Suppressor macrophage treated with lipopolysaccharide for 4 hours (primary cell): ENCODE data around the gene VPS26B.
A peak's percentile ranks its signal among the peaks of the same experiment; 100 is the strongest.
"Not testable (repeated sequence)": the region's sequence is repeated elsewhere in the genome, so short reads cannot be mapped to it uniquely, and the experiment has no call there.

ENCODE experiments used
- DNase-seq: peaks from one replicate; pipeline ENCODE4 v3.0.0-alpha.2; 2020

The VPS26B gene

DNA sequence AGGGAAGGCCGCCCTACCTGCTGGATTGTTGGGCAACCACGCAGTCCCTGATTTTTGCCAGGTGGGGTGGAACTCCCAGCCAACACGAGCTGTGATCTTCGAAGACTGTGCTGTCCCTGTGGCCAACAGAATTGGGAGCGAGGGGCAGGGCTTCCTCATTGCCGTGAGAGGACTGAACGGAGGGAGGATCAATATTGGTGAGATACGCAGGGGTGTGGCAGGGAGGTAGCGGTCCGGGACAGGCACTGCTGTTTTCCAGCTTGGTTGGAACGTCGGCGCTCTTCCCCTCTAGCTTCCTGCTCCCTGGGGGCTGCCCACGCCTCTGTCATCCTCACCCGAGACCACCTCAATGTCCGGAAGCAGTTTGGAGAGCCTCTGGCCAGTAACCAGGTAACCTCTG lies 36.5 kb downstream of the VPS26B start:
- DNase-seq, result no peak

- no peak for DNase-seq
These were observed 37.4 kb downstream of the VPS26B start for GRCh38 chr11:134261626-134262488.

DNA sequence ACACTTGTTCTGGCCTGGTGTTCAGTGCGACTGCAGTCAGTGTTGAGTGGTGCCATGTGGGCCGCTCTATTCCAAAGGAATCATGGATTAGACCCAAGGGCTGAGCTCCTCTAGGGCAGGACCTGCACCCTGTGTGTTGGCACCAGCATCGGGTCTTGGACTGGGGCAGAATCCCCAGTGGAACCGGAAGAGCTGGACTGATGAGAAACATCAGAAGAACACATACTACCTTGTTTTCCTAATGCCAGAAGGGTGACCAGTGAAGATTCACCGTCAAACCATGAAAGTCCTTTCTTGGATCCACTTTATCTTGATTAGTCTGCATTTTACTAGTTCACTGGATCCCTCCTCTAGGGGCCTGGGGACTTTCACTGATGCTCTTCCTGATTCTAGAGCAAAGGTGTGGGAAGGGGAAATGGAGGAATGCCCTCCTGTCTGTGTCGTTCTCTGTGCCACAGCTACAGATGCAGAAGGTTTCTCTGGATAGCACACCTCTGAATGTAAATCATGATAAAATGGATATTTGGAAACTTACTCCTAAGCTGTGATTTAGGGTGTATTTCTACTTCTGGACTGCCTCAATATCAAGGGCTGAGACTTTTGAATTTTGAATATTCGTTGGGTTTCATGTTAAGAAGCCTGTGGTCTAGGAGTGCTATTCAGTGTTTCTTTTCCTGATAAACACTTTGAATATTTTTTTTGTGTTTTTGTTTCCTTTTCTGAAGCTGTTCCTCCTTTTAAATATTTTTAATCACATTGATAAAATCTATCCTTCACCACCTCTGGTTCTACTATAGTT lies 40.7 kb downstream of the VPS26B start:
- no peak for DNase-seq

GRCh38 chr11:134266440-134266839 lies 42.0 kb downstream of the VPS26B start:
- DNase-seq, result no peak

- peak; percentile 51 for DNase-seq
These were observed 42.4 kb downstream of the VPS26B start for GRCh38 chr11:134266841-134267251.

DNA sequence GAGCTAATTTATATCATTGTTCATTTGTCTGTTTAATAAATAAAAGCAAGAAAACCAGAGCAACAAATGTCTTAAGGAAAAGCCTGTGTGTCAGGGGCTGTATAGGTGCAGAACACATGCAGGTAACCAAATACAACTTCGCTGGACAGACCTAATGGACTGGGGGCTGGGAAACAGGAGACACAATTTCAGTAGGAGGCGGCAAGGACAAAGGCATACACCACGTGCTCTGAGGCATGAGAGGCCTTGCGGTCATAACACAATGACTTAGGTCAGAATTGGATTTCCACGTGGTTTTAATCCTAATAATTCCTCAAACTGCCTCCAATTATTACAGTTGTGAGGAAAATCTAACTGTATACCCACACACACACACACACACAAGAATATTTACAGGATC lies 43.0 kb downstream of the VPS26B start:
- DNase-seq, result no peak

DNA sequence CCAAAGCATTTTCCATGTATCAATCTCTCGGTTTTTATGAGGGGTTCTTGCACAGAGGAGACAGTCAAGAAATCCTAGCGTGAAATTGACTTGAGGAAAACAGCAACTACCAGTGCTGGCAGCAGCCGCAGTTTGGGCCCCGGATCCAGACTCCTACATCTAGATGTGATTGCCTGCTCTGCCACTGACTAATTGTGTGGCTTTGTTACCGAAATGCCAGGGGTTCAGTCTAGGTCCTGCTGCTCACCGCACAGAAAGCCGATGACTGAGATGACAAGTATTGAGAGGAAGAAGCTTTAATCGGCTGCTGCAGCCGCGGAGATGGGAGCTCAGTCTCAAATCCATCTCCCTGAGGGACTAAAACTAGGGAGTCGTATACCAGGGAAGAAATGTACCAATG lies 43.5 kb downstream of the VPS26B start:
- DNase-seq, result no peak

- DNase-seq, result no peak
These were observed 45.8 kb downstream of the VPS26B start for GRCh38 chr11:134270250-134270714.

DNA sequence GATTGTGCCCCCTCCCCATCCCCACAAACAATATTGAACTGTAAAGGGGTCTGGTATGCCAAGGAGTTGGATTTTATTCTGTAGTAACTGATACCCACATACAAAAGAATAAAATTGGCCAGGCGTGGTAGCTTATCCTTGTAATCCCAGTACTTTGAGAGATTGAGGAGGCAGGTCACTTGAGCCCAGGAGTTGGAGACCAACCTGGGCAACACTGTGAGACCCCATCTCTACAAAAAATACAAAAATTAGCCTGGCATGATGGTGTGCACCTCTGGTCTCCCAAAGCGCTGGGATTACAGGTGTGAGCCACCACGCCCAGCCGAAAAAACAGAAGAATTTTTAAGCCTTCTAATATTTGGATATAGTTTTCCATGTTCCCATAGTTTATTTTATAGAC lies 47.5 kb downstream of the VPS26B start:
- no peak for DNase-seq

DNA sequence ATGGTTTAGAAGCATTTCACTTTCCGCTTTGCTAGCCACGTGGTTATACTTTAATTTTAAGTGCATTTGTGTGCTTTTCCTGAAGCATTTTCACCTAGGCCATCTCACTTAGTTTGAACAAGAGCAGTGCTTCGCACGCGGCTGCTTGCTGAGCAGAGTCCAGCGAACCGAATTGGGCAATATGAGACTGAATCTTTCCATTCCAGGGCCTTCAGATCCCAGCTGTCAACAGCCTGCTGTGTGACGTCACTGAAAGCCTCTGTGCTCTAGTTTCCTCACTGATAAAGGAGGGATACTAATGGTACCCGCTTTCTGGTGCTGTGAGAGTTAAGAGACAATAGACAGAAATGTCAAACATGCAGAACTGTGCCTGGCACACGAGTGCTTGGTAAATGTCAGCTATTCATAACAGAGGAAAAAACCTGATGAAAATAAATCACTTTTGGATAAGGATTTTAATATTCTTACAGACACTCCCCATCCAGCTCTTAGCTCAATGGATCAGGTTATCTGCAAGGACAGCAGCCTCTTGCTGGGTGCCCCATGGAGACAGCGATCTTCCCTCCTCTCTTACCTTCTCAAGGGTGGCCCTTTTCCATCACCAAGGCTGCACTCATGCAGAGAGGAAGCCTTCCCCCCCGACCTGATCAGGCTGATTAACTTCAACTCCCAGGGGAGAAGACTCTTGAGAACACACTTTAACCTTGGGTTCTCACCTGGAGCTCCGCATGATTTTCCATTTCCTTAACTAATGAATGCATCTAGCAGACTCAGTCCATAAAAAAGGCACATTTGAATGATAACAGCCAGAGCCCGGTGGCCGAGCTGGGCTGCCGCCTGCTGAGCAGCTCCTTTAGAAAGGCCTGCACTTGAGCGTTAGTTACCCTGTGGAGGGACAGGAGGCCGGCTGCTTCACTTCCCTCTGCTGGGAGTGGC lies 48.2 kb downstream of the VPS26B start:
- no peak for DNase-seq

- DNase-seq, result no peak
These were observed 48.8 kb downstream of the VPS26B start for GRCh38 chr11:134273317-134273712.

DNA sequence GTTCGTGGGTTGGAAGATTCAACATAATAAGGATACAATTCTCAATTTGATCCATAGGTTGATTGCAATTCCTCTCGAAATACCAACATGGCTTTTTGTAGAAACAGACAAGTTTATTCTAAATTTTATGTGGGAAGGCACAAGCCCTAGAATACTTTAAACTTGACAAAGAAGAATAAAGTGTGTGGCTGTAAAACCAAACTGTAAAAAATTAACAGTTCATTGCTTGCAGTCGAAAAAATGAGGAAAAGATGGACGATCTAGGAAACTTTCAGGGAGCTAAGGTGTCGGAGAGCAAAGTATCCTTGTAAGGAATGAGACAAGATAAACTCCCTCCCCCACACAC lies 50.7 kb downstream of the VPS26B start:
- DNase-seq, result no peak

GRCh38 chr11:134275534-134276395 lies 51.3 kb downstream of the VPS26B start, which contains the start of gene GLB1L3:
GLB1L3 (plus strand) TSS chr11:134276379; CDS start chr11:134276741, 362 bp downstream.
- DNase-seq, result peak; percentile 27

DNA sequence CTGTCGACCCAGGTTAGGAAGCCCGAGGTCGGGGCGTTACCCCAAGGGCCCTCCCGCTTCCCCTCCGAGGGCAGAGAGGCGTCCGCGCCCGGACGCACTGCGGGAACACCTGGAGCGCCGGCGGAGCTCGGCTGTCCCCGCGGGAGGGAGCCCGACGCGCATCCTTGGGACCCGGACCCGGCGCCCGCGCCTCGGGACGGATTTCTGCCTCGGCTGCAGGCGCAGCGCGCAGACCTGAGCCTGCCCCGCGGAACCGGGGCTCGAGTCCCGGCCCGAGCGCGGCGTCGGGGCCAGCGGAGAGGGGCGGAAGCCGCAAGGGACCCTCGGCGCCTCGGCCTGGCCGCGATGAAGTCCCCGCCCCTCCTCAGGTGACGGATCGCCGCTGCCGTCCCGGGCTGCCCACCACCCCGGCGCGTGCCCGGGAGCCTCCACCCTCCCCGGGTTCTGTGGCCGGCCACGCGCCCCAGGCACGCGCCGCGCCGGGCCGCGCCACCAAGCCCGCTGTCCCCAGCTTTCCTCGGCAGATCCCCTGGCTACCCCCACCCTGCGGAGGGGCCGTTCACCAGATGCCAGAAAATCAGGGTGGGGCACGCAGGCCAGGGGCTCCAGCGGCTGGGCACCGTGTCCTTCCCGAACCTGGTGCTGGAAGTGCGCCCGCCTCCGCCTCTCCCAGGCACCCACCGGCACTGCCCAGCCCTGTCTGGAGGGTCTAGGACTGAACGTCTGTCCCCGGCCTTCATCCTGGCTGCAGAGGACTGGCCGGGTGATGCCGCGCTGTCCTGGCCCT lies 52.1 kb downstream of the VPS26B start:
- no peak for DNase-seq

- DNase-seq, result no peak
These were observed 52.9 kb downstream of the VPS26B start for GRCh38 chr11:134277183-134278001.

DNA sequence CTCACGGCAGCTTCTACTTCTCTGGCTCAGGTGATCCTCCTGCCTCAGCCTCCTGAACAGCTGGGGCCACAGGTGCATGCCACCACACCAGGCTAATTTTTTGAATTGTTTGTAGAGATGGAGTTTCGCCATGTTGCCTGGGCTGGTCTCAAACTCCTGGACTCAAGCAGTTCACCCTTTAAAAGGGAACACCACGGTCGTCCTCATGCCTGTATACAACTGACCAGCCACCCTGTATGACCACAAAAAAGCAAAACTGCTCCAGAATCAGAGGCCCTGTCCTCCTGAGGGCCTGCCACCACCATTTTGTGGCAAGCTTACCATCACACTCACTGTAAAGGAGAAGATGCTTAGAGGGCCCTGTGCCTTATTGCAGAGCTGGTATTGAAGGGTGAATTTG lies 53.9 kb downstream of the VPS26B start:
- DNase-seq, result no peak

DNA sequence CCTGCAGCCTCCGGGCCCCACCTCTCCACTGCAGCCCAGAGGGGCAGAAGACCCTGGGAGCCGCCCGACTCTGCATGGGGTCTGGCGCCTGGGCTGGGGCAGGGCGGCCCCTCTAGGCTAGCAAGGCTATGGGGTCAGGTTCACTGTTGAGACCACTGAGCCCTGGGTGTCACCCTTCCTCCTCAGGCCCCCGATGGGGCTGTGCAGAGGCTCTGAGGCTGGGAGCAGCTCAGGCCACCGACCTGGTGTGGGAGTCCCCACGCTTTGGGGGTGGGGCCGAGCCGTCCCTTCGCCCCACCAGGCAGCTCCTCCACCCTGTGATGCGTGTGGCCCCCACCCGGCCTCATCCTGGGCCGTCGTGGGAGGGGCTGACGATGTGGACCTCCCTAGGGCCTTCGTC lies 57.2 kb downstream of the VPS26B start:
- not testable (repeated sequence) for DNase-seq

GRCh38 chr11:134282121-134283045 lies 57.9 kb downstream of the VPS26B start:
- no peak for DNase-seq
